Measurements from ENCODE around the gene SLC28A3.
"Not testable (repeated sequence)": the region's sequence is repeated elsewhere in the genome, so short reads cannot be mapped to it uniquely, and the experiment has no call there.

The SLC28A3 gene, protein sequence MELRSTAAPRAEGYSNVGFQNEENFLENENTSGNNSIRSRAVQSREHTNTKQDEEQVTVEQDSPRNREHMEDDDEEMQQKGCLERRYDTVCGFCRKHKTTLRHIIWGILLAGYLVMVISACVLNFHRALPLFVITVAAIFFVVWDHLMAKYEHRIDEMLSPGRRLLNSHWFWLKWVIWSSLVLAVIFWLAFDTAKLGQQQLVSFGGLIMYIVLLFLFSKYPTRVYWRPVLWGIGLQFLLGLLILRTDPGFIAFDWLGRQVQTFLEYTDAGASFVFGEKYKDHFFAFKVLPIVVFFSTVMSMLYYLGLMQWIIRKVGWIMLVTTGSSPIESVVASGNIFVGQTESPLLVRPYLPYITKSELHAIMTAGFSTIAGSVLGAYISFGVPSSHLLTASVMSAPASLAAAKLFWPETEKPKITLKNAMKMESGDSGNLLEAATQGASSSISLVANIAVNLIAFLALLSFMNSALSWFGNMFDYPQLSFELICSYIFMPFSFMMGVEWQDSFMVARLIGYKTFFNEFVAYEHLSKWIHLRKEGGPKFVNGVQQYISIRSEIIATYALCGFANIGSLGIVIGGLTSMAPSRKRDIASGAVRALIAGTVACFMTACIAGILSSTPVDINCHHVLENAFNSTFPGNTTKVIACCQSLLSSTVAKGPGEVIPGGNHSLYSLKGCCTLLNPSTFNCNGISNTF

DNA sequence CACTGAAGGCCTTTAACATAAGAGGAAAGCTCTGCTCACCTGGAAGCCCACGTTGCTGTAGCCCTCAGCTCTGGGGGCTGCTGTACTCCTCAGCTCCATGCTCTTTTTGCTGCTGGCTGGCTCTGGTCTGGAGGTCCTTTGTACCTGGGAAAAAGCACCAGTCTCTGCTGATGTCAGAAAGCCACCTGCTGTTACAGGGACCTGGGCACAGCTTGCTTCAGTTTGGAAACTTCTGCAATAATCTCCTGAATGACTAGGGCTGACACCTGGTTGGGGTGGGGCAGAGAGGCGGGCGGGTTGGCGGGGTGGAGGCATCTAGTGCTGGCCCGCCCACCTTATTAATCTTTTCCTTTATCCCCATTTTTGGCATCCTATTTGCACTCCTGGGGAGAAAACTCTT is at the start of gene SLC28A3:
SLC28A3 (minus strand) TSS at position 224 of the 400 bp plus-strand sequence; CDS start at position 99, 125 bp downstream.
- no peak for DNase-seq (ENCODE audit: low read depth)

DNA sequence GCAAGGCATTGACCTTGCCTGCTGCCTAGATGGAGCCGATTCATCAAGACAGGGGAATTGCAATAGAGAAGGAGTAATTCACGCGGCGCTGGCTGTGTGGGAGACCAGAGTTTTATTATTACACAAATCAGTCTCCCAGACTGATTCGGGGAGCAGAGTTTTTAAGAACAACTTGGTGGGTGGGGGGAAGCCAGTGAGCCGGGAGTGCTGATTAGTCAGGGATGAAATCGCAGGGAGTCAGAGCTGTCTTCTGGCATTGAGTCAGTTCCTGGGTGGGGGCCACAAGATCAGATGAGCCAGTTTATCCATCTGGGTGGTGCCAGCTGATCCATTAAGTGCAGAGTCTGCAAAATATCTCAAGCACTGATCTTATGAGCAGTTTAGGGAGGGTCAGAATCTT is 49.7 kb upstream of the SLC28A3 start:
- DNase-seq (ENCODE audit: low read depth), result not testable (repeated sequence)

- no peak for DNase-seq (ENCODE audit: low read depth)
These were observed 47.3 kb upstream of the SLC28A3 start for GRCh38 chr9:84387821-84388220.

DNA sequence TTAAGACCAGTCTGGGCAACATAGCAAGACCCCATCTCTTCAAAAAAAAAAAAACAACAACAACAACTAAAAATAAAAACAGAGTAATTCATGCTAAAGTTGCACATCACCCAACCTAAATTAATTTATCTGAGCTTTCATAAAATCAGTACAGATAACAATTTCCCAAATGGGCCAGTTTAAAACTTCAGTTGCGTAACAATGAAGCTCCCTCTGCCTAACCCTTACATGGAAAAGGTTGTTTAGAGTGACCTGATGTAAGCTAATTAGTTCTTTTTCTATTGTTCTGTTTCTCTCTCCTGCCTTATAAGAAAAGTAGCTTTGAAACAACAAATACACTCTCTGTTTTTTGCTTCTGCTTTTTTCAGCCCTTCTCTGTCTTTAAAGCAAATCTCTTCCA is 46.2 kb upstream of the SLC28A3 start:
- no peak for DNase-seq (ENCODE audit: low read depth)

DNA sequence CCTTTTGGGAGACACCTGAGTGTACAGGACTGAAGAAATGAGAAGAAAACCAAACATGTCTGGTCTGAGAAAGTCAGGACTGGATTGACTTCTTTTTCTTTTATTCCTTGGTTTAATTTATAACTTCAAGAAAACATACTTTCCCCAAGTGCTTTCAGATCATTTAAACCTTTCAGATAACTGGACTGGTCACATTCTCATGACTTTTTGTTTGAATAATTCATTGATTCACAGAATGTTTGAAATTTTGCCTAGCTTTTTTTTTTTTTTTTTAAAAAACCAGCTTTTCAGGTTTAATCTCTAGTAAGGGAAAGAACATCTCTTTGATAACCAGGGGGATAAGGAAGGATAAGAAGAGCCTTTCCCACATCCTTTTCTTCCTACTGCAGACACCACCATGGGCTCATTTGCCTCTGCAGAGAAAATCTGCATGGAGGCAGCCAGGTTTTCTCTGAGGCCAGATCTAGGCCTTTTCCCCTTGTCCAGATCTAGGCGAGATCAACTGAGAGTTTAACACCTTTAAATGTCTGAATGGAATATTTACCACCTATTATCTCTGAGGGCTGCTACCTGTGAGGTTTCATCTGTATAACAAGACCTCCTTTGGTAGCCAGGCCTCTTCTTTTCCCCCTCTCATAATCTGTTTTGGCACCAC is 45.0 kb upstream of the SLC28A3 start:
- DNase-seq (ENCODE audit: low read depth), result no peak

GRCh38 chr9:84384617-84385016 is 44.1 kb upstream of the SLC28A3 start:
- DNase-seq (ENCODE audit: low read depth), result no peak

DNA sequence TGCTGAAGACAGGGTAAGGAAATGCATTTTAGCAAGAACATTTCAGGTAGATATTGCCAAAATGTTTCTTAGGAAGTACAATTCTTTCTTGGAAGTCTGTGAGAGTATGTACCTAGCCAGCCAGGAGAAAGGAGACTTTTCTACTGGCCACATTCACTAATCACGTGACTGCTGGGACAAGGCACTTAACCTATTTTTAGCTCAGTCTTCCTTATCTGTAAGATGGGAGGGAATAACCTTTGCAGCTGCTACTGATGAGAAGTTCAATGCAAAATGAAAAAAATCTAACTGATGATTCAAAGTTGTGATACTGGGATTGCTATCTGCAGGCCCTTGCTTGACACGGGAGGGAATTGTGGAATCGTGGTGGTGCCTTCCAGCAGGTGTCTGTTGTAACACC is 42.6 kb upstream of the SLC28A3 start:
- DNase-seq (ENCODE audit: low read depth), result no peak

DNA sequence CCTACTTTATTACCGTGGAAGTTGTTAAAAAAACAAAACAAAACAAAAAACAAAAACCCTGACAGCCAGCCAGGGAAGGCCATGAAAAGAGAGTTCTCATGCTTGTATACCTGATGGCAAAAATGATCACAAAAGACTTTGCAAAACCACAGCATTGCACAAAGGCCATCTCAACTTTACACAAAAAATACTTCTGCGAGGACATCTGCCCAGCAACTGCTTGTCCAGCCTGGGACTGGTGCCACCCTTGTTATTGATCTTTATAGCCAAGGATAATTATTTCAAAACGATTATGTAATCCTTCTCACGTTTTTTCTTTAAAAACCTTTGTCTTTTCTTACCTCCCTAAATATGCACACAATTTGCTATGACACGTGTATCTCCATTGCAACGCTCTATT is 42.2 kb upstream of the SLC28A3 start:
- DNase-seq (ENCODE audit: low read depth), result no peak

DNA sequence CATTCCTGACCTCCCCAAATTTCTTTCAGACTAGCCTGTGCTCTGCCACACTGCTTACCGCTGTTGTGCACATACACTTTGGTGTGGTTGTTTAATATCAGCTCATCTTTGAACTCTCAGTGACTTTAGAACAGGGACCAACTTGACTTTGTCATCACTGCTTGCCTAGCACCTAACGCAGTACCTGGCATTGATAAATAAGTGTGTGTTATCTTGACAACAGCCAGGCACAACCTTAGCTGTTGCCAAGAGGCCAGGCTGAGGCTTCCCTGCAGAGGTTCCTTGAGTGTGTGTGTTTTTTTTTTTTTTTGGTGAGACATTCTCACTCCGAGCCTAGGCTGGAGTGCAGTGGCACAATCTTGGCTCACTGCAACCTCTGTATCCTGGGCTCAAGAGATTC is 41.0 kb upstream of the SLC28A3 start:
- no peak for DNase-seq (ENCODE audit: low read depth)

DNA sequence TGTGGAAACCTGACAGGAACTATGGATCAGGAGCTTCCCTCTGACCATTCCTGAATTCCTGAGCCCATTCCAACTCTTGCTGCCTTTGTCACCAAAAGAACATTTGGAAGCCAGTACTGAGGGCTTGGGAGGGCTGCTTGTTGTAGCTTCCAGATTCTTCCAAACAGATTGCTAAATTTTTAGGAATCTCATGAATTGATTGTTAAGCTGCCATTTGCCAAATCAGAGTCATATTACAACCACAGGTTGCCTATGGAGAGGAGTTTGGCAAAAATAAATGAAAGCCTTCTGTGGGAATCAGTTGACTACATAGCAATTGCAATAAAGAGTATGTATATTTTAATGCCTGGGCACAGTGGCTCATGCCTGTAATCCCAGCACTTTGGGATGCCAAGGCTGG is 39.2 kb upstream of the SLC28A3 start:
- DNase-seq (ENCODE audit: low read depth), result no peak

GRCh38 chr9:84375954-84376353 is 35.4 kb upstream of the SLC28A3 start:
- DNase-seq (ENCODE audit: low read depth), result no peak

- no peak for DNase-seq (ENCODE audit: low read depth)
These were observed 34.0 kb upstream of the SLC28A3 start for GRCh38 chr9:84374516-84374915.

GRCh38 chr9:84374013-84374412 is 33.5 kb upstream of the SLC28A3 start:
- no peak for DNase-seq (ENCODE audit: low read depth)

DNA sequence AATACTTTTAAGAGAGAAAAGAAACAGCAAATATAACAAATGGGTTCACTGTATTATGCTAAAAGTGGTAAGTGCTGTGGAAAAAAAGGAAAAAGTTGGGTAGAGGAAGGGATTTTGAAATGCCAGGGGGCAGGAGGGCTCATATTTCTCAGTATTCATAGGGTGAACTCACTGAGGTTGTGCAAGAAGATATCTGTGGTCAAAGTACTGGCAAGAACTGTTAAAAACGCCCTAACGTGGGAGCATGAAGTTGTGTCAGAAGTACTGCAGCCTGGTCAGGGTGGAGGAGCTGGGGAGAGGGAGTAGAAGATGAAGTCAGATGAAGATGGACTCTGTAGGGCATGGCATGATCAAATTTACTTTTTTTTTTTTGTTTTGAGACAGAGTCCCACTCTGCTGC is 31.2 kb upstream of the SLC28A3 start:
- peak; percentile 14 for DNase-seq (ENCODE audit: low read depth)

DNA sequence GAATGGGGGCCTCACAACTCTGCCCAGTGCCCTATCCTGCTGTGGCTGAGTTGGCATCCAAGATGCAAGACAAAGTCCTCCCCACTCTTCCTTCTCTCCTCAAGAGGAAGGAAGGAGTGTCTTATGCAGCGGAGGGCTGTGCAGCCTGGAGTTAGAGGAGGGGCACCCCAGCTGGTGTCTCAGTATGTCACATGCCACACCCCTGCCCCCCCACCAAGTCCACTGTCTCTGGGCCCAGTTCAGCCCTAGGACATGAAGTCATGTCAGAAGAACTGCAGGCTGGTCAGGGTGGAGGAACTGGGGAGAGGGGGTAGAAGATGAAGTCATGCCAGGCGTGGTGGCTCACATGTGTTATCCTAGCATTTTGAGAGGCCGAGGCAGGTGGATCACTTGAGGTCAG is 28.0 kb upstream of the SLC28A3 start:
- no peak for DNase-seq (ENCODE audit: low read depth)

GRCh38 chr9:84367726-84368125 is 27.2 kb upstream of the SLC28A3 start:
- DNase-seq (ENCODE audit: low read depth), result not testable (repeated sequence)

GRCh38 chr9:84366683-84367082 is 26.1 kb upstream of the SLC28A3 start:
- no peak for DNase-seq (ENCODE audit: low read depth)

DNA sequence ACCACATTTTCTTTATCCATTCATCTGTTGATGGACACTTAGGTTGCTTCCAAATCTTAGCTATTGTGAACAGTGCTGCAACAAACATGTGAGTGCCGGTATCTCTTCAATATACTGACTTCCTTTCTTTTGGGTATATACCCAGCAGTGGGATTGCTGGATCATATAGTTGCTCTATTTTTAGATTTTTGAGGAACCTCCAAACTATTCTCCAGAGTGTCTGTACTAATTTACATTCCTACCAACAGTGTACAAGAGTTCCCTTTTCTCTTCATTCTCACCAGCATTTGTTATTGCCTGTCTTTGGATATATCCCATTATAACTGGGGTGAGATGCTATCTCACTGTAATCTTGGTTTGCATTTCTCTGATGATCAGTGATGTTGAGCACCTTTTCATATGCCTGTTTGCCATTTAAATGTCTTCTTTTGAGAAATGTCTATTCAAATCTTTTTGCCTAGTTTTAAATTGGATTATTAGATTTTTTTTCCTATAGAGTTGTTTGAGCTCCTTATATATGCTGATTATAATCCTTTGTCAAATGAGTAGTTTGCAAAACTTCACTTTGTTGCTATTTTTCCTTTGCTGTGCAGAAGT is 24.4 kb upstream of the SLC28A3 start:
- DNase-seq (ENCODE audit: low read depth), result not testable (repeated sequence)

- no peak for DNase-seq (ENCODE audit: low read depth)
These were observed 21.1 kb upstream of the SLC28A3 start for GRCh38 chr9:84361645-84362044.

DNA sequence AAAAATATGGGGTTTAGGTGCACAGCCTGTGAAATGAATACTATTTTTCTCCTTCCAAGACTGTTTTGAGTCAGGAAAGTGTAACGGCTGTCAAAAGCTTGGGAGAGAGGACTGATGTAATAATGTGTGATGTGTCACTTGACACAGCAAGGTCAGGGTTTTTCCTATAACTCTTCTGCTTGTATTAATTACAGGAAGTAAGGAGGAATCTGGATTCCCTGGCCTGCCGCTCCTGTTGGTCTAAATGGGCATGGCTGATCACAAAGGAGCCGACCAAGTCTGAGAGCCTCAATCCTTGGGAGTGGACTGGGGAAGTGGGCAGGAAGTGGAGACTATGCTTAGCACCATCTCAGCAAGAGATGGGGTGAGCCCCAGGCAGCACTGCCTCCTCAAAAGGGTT is 16.7 kb upstream of the SLC28A3 start:
- no peak for DNase-seq (ENCODE audit: low read depth)

GRCh38 chr9:84354035-84354434 is 13.5 kb upstream of the SLC28A3 start:
- no peak for DNase-seq (ENCODE audit: low read depth)

DNA sequence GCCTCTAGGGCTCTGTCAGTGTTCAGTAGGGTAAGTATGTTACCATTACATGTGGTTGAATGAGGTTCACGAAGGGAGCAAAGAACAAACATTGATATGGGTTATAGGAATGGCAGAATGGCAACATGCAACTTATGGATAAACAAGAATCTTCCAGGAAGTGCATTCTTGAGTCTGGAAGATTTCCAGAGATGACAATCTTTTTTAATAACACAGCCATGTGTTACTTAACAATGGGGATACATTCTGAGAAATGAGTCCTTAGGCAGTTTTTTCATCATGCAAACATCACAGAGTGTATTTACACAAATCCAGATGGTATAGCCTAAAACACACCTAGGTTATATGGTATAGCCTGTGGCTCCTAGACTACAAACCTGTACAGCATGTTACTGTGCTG is 9.1 kb upstream of the SLC28A3 start:
- no peak for DNase-seq (ENCODE audit: low read depth)

DNA sequence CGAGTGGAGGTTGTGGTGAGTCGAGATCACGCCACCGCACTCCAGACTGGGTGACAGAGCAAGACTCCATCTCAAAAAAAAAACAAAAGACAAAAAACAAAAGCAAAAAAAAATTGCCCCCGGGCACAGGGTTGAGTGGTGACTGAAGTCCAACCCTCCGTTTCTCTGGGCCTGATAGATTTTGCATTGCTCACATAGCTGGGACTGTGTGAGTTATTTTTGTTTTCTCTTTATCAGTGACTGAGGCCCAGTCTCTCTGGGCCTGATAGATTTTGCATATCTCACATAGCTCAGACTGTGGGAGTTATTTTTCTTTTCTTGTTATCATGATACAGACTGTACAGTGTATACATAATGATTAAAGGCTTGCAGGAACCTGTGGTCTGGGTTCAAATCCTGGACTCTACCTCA is 2.6 kb upstream of the SLC28A3 start:
- DNase-seq (ENCODE audit: low read depth), result no peak

Data from HS-27A (cell line).